Activated CD8-positive, alpha-beta memory T cell treated with anti-CD3 and anti-CD28 coated beads for 48 hours (primary cell): Measurements from ENCODE around the gene NOP58.
"Not testable (repeated sequence)": the region's sequence is repeated elsewhere in the genome, so short reads cannot be mapped to it uniquely, and the experiment has no call there.

ENCODE experiments used
- DNase-seq, 3 experiments: peaks; one replicate each; pipeline ENCODE4 v3.0.0-alpha.2; 2020; ENCODE audit warnings: low read depth in 2 of 3, low spot score in 2 of 3

The NOP58 gene

GRCh38 chr2:202306034-202306433, 40.5 kb downstream of the NOP58 start:
- no peak for DNase-seq

GRCh38 chr2:202307690-202308089, 42.1 kb downstream of the NOP58 start:
- no peak for DNase-seq

- no peak for DNase-seq
Observed at GRCh38 chr2:202311823-202312388, 46.3 kb downstream of the NOP58 start.

GRCh38 chr2:202314116-202314515, 48.6 kb downstream of the NOP58 start:
- no peak for DNase-seq

GRCh38 chr2:202317080-202317857, 51.7 kb downstream of the NOP58 start:
- DNase-seq = no peak

GRCh38 chr2:202320362-202320761, 54.8 kb downstream of the NOP58 start:
- not testable (repeated sequence) for DNase-seq

GRCh38 chr2:202322435-202322834, 56.9 kb downstream of the NOP58 start:
- no peak for DNase-seq

- DNase-seq = no peak
Observed at GRCh38 chr2:202327858-202328257, 62.3 kb downstream of the NOP58 start.

- DNase-seq = no peak
Observed at GRCh38 chr2:202335791-202336467, 70.4 kb downstream of the NOP58 start.

GRCh38 chr2:202337151-202337550, 71.6 kb downstream of the NOP58 start:
- DNase-seq = no peak

- DNase-seq = no peak
Observed at GRCh38 chr2:202337706-202338346, 72.3 kb downstream of the NOP58 start.

GRCh38 chr2:202339071-202339870, 73.7 kb downstream of the NOP58 start:
- no peak for DNase-seq

GRCh38 chr2:202344178-202344577, 78.6 kb downstream of the NOP58 start:
- no peak for DNase-seq

- DNase-seq = no peak
Observed at GRCh38 chr2:202346180-202346579, 80.6 kb downstream of the NOP58 start.
